ENCODE measurements around the gene SPINT3. TPM values are rescaled to one million over a fixed set of nuclear protein-coding genes. Genes with fewer than 3 reads are reported as not detected.

SPINT3 gene
- total and polyA plus RNA-seq, 2 of the 8 experiments (the other 6 are each of a cell fraction or from before 2014, with no cell fraction given): not detected

- H3K9me3 ChIP-seq (ENCODE audit: insufficient read depth in 2 of 2, low read depth in 1 of 2, low read length in 1 of 2): no peaks in the 10 kb centered on the region
- no peak overlapping the region for H3K23ac ChIP-seq (ENCODE audit: insufficient read length)
- peak overlapping the region; percentile 88 for H4K8ac ChIP-seq (ENCODE audit: extremely low read depth, insufficient read depth, low read length)
- peak overlapping the region; percentile 90 for H4K91ac ChIP-seq (replicated peaks; ENCODE audit: insufficient read length, low read length)
- no peaks in the 10 kb centered on the region for H3K79me2 ChIP-seq (ENCODE audit: control insufficient read depth in 1 of 2, insufficient read depth in 2 of 2, low read length in 2 of 2)
- ChIA-PET CTCF (ENCODE audit: partially characterized antibody) (interaction anchor here (0.6 to 18.5 kb wide), 12 partner anchors 12 to 300 kb away, joined by 3 to 317 read pairs (median 4); no protein-coding TSS in a partner anchor), POLR2A (ENCODE audit: partially characterized antibody) (interaction anchor here (0.7 to 3.0 kb wide), 15 partner anchors 9 to 301 kb away, joined by 3 to 24 read pairs (median 3); partner anchors contain the start of gene PIGT)
- H3K4me3 ChIP-seq (ENCODE audit: extremely low read depth in 1 of 4, insufficient read depth in 2 of 4, low read depth in 3 of 4, low read length in 4 of 4): peak overlapping the region; percentile 63 to 77 (median 70)
- peaks cover 2 to 20% (median 7%) of the 10 kb centered on the region in 4 experiments for H3K4me1 ChIP-seq (replicated peaks in 1 of 4; ENCODE audit: control insufficient read depth in 3 of 4, insufficient read depth in 4 of 4, low read length in 3 of 4)
- H2AK5ac ChIP-seq (ENCODE audit: low read depth, low read length): no peak overlapping the region
- H4K20me1 ChIP-seq (replicated peaks in 1 of 2; ENCODE audit: control insufficient read depth in 1 of 2, insufficient read depth in 2 of 2, low read length in 2 of 2): no peaks in the 10 kb centered on the region
- peak overlapping the region; percentile 36; the same call in 1 of the 2 replicates for H3K27ac ChIP-seq (ENCODE audit: low read depth, low read length)
- WGBS, 2 experiments (ENCODE audit: extremely low coverage in 1 of 2, insufficient coverage in 1 of 2, insufficient read length in 1 of 2, insufficient replicate concordance in 2 of 2, low coverage in 1 of 2, low lambda C conversion rate in 2 of 2, missing lambda C conversion rate in 1 of 2): 2% methylated on average over 25 of the region's 50 CpGs; no CpG with 5 or more reads in 1 of the 2 experiments
- peak overlapping the region; percentile 97; the same call in 1 of the 2 replicates for H2BK15ac ChIP-seq (ENCODE audit: low read length)
- peak overlapping the region; percentile 81; the same call in 1 of the 2 replicates for H2BK5ac ChIP-seq (ENCODE audit: low read depth, low read length)
- FAIRE-seq (no peak), DNase-seq (ENCODE audit: low read depth in 1 of 2, low spot score in 2 of 2) (peak in 1 of 2 experiments; percentile 87)
- H3K18ac ChIP-seq (ENCODE audit: extremely low read depth, low read length): peak overlapping the region; percentile 86
- no peak overlapping the region; the same call in 1 of the 2 replicates for H2AFZ ChIP-seq (ENCODE audit: low read length)
- peak overlapping the region; percentile 73 for H2BK120ac ChIP-seq (replicated peaks; ENCODE audit: low read depth, low read length)
- H3K27me3 ChIP-seq (replicated peaks in 1 of 4; ENCODE audit: control insufficient read depth in 3 of 4, extremely low read depth in 1 of 4, insufficient read depth in 3 of 4, low read length in 3 of 4): peaks cover 0 to 4% (median 1%) of the 10 kb centered on the region in 4 experiments; a peak in 3 of 7 replicates
- H3K36me3 ChIP-seq (ENCODE audit: control insufficient read depth in 2 of 4, insufficient read depth in 4 of 4, low read length in 3 of 4): no peaks in the 10 kb centered on the region
- H3K56ac ChIP-seq (replicated peaks; ENCODE audit: insufficient read length, low read depth, low read length): peak overlapping the region; percentile 59
- H3K4ac ChIP-seq (replicated peaks; ENCODE audit: insufficient read length, low read depth, low read length): peak overlapping the region; percentile 50
- H3K14ac ChIP-seq (ENCODE audit: insufficient read length): no peak overlapping the region
- peak overlapping the region; percentile 80; the same call in 1 of the 2 replicates for H2BK12ac ChIP-seq (ENCODE audit: low read depth, low read length)
- H3K23me2 ChIP-seq (ENCODE audit: low read depth, low read length): peaks cover 11% of the 10 kb centered on the region; the same call in 1 of the 2 replicates
- H2BK20ac ChIP-seq (ENCODE audit: low read length): no peak overlapping the region
- peak overlapping the region; percentile 35 to 66 (median 62) for H3K9ac ChIP-seq (replicated peaks in 1 of 4; ENCODE audit: extremely low read depth in 1 of 4, low read depth in 3 of 4, low read length in 3 of 4)
- peak overlapping the region; percentile 47 for H4K5ac ChIP-seq (ENCODE audit: insufficient read length, low read depth, low read length)
- H3K4me2 ChIP-seq (ENCODE audit: insufficient read depth in 1 of 2, low read depth in 2 of 2, low read length in 2 of 2): peak overlapping the region; percentile 69 to 98
- H3K79me1 ChIP-seq (ENCODE audit: low read depth, low read length): no peaks in the 10 kb centered on the region
- no peak for TF ChIP-seq TEAD4 (IDR thresholded peaks at IDR 0.05; ENCODE audit: low read depth, low read length)
- TF ChIP-seq CHD1 (IDR thresholded peaks at IDR 0.05; ENCODE audit: low read depth, low read length): no peak
- no peak for TF ChIP-seq TCF12 (IDR thresholded peaks at IDR 0.05; ENCODE audit: low read depth, low read length)
- no peak for TF ChIP-seq EGR1 (IDR thresholded peaks at IDR 0.05; ENCODE audit: borderline replicate concordance, low read depth, low read length)
- TF ChIP-seq HDAC6 (IDR thresholded peaks at IDR 0.05; ENCODE audit: low read depth, low read length): no peak
- peak; percentile 14 for TF ChIP-seq RNF2 (IDR thresholded peaks at IDR 0.05; ENCODE audit: borderline replicate concordance, low read depth, low read length, missing control alignments, poor library complexity, severe bottlenecking)
- TF ChIP-seq NANOG (IDR thresholded peaks at IDR 0.05; ENCODE audit: insufficient read depth, low read depth, low read length, poor library complexity, severe bottlenecking): no peak
- TF ChIP-seq E2F6 (IDR thresholded peaks at IDR 0.05): peak; percentile 20; the same call in 1 of the 2 replicates
- no peak for TF ChIP-seq GABPA (IDR thresholded peaks at IDR 0.05; ENCODE audit: borderline replicate concordance, insufficient read depth, low read length)
- no peak for TF ChIP-seq NRF1 (IDR thresholded peaks at IDR 0.05; ENCODE audit: low read depth, low read length)
Measured at GRCh38 chr20:45470262-45470931, 45.0 kb downstream of the SPINT3 start.
